ENCODE measurements around the gene LEP. TPM values are rescaled to one million over a fixed set of nuclear protein-coding genes. Genes with fewer than 3 reads are reported as not detected.

The LEP gene
- total RNA-seq, 2 experiments from 2014 or later = not detected

- intact Hi-C loops (cut with micrococcal nuclease; ENCODE audit: unreplicated experiment) = no loop called here
Observed at GRCh38 chr7:128264477-128264876, 23.4 kb downstream of the LEP start.

GRCh38 chr7:128265156-128265905 is 24.3 kb downstream of the LEP start:
- POLR2A ChIA-PET = no interaction called here
- Histone ChIP-seq H3K27ac (ENCODE audit: low read depth, low read length, poor library complexity, severe bottlenecking) (no peak overlapping the region), H2AFZ (ENCODE audit: low read length) (no peak overlapping the region), H3K9me3 (ENCODE audit: low read length) (no peaks in the 10 kb centered on the region), H3K4me2 (ENCODE audit: low read length) (no peak overlapping the region), H3K9me2 (ENCODE audit: insufficient read depth, low read length) (no peaks in the 10 kb centered on the region), H3K4me3 (ENCODE audit: low read depth, low read length, poor library complexity, severe bottlenecking) (no peak overlapping the region), H4K20me1 (ENCODE audit: insufficient read depth, low read length) (no peaks in the 10 kb centered on the region), H3K79me2 (ENCODE audit: insufficient read depth, low read depth, low read length) (no peaks in the 10 kb centered on the region), H3K36me3 (ENCODE audit: insufficient read depth, low read length) (no peaks in the 10 kb centered on the region), H3K4me1 (ENCODE audit: insufficient read depth, low read length, poor library complexity, severe bottlenecking) (no peaks in the 10 kb centered on the region)
- no TSS peak for BruUV-seq (replicated peaks)
- TF ChIP-seq CTCF (conservative IDR thresholded peaks at IDR 0.05; ENCODE audit: low read length) (no peak), EZH2phosphoT487 (IDR thresholded peaks at IDR 0.05; ENCODE audit: borderline replicate concordance, low read depth, low read length) (no peak)
- intact Hi-C loops (cut with micrococcal nuclease; ENCODE audit: unreplicated experiment) = no loop called here
- DNase-seq (ENCODE audit: low spot score) = no peak
- CTCF ChIA-PET (ENCODE audit: unreplicated experiment) = no interaction called here

More at GRCh38 chr7:128264477-128264876, 23.4 kb downstream of the LEP start:
- Histone ChIP-seq H3K36me3 (ENCODE audit: insufficient read depth, low read length) (no peaks in the 10 kb centered on the region), H3K9me2 (ENCODE audit: insufficient read depth, low read length) (no peaks in the 10 kb centered on the region), H3K27ac (ENCODE audit: low read depth, low read length, poor library complexity, severe bottlenecking) (no peak overlapping the region), H3K9me3 (ENCODE audit: low read length) (no peaks in the 10 kb centered on the region), H3K79me2 (ENCODE audit: insufficient read depth, low read depth, low read length) (no peaks in the 10 kb centered on the region), H4K20me1 (ENCODE audit: insufficient read depth, low read length) (no peaks in the 10 kb centered on the region), H2AFZ (ENCODE audit: low read length) (no peak overlapping the region), H3K4me3 (ENCODE audit: low read depth, low read length, poor library complexity, severe bottlenecking) (no peak overlapping the region), H3K4me2 (ENCODE audit: low read length) (no peak overlapping the region), H3K4me1 (ENCODE audit: insufficient read depth, low read length, poor library complexity, severe bottlenecking) (no peaks in the 10 kb centered on the region)
- BruUV-seq (replicated peaks) = no TSS peak
- no peak for TF ChIP-seq EZH2phosphoT487 (IDR thresholded peaks at IDR 0.05; ENCODE audit: borderline replicate concordance, low read depth, low read length)
- CTCF ChIA-PET (ENCODE audit: unreplicated experiment) = no interaction called here
- DNase-seq (ENCODE audit: low spot score) = no peak
- POLR2A ChIA-PET = no interaction called here

- DNase-seq (ENCODE audit: low spot score) = no peak
- H3K79me2 ChIP-seq (ENCODE audit: insufficient read depth, low read depth, low read length) = no peaks in the 10 kb centered on the region
- no peak for TF ChIP-seq CTCF (conservative IDR thresholded peaks at IDR 0.05; ENCODE audit: low read length)
- no peak for TF ChIP-seq EZH2phosphoT487 (IDR thresholded peaks at IDR 0.05; ENCODE audit: borderline replicate concordance, low read depth, low read length)
- H3K27ac ChIP-seq (ENCODE audit: low read depth, low read length, poor library complexity, severe bottlenecking) = no peak overlapping the region
- H4K20me1 ChIP-seq (ENCODE audit: insufficient read depth, low read length) = no peaks in the 10 kb centered on the region
- H3K36me3 ChIP-seq (ENCODE audit: insufficient read depth, low read length) = no peaks in the 10 kb centered on the region
- no peak overlapping the region for H3K4me2 ChIP-seq (ENCODE audit: low read length)
- no peaks in the 10 kb centered on the region for H3K4me1 ChIP-seq (ENCODE audit: insufficient read depth, low read length, poor library complexity, severe bottlenecking)
- BruUV-seq (replicated peaks) = no TSS peak
- POLR2A ChIA-PET = no interaction called here
- no peaks in the 10 kb centered on the region for H3K9me3 ChIP-seq (ENCODE audit: low read length)
- H3K9me2 ChIP-seq (ENCODE audit: insufficient read depth, low read length) = no peaks in the 10 kb centered on the region
- H2AFZ ChIP-seq (ENCODE audit: low read length) = no peak overlapping the region
- no peak overlapping the region for H3K4me3 ChIP-seq (ENCODE audit: low read depth, low read length, poor library complexity, severe bottlenecking)
- intact Hi-C loops (cut with micrococcal nuclease; ENCODE audit: unreplicated experiment) = no loop called here
- CTCF ChIA-PET (ENCODE audit: unreplicated experiment) = no interaction called here
Observed at GRCh38 chr7:128265906-128266300, 24.8 kb downstream of the LEP start.

All from OCI-LY7 (cell line).